Raji (cell line): ENCODE data around the gene HACE1.

Experiments used
- POLR2A ChIP-seq: IDR thresholded peaks from 2 replicates; pipeline ENCODE4 v1.6.1; 2011; ENCODE audit warnings: low read depth, low read length, control low read depth; ENCODE audit not compliant: insufficient read depth

HACE1 gene, protein sequence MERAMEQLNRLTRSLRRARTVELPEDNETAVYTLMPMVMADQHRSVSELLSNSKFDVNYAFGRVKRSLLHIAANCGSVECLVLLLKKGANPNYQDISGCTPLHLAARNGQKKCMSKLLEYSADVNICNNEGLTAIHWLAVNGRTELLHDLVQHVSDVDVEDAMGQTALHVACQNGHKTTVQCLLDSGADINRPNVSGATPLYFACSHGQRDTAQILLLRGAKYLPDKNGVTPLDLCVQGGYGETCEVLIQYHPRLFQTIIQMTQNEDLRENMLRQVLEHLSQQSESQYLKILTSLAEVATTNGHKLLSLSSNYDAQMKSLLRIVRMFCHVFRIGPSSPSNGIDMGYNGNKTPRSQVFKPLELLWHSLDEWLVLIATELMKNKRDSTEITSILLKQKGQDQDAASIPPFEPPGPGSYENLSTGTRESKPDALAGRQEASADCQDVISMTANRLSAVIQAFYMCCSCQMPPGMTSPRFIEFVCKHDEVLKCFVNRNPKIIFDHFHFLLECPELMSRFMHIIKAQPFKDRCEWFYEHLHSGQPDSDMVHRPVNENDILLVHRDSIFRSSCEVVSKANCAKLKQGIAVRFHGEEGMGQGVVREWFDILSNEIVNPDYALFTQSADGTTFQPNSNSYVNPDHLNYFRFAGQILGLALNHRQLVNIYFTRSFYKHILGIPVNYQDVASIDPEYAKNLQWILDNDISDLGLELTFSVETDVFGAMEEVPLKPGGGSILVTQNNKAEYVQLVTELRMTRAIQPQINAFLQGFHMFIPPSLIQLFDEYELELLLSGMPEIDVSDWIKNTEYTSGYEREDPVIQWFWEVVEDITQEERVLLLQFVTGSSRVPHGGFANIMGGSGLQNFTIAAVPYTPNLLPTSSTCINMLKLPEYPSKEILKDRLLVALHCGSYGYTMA

GRCh38 chr6:104859225-104860146 is at the start of gene HACE1:
TSS of gene HACE1 (minus strand) at chr6:104859919. CDS start at chr6:104859642, 277 bp downstream.
- peak; percentile 83 for TF ChIP-seq POLR2A

- no peak for TF ChIP-seq POLR2A
Measured at GRCh38 chr6:104908888-104909525, 49.3 kb upstream of the HACE1 start.

DNA sequence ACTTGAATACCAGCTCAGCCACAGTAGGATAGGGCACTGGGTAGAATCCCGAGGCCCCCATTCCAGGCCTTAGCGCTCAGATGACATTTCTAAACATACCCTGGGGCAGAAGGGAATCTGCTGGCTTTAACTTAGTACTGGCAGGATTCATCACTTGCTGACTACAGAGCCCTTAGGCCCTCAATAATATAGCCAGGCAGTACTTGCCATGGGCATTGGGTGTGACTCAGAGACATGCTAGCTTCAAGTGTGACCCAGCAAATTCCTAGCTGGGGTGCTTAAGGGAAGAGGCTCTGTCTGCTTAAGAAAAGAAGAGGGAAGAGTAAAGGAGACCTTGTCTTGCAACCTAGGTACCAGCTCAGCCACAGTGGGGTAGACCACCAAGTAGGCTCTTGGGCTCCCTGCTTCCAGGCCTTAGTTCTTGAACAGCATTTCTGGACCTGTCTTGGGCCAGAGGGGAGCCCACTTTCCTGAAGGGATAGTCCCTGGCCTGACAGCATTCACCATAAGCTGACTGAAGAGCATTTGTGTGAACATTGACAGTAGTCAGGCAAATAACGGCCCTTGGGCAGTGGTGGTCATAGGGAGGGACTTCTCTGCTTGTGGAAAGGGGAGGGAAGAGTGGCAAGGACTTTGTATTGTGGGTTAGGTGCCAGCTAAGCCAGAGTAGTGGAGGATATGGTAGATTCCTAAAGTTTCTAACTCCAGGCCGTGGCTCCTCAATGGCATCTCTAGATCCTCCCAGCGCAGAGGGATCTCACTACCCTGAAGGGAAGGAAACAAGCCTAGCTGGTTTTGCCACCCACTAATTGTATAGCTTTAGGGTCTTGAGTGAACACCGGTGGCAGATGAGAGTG is 48.5 kb upstream of the HACE1 start:
- TF ChIP-seq POLR2A = no peak

DNA sequence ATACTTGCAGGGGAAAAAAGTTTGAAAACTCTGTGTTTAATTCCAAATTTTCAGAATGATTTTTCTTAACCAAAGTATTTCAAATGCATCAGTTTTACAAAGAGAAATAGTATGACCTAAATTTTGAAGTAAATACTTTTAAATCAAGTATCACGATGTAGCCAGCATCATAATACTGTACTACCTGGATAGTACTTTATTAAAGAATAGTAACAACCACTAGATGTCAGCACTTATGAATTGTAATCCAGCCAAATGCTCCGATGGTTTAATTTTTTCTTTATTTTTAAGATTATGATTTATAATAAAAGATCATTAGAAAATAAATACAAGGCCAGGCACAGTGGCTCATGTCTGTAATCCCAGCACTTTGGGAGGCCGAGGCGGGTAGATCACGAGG is 37.2 kb upstream of the HACE1 start:
- no peak for TF ChIP-seq POLR2A

- no peak for TF ChIP-seq POLR2A
Measured at GRCh38 chr6:104888066-104888465, 28.3 kb upstream of the HACE1 start.

DNA sequence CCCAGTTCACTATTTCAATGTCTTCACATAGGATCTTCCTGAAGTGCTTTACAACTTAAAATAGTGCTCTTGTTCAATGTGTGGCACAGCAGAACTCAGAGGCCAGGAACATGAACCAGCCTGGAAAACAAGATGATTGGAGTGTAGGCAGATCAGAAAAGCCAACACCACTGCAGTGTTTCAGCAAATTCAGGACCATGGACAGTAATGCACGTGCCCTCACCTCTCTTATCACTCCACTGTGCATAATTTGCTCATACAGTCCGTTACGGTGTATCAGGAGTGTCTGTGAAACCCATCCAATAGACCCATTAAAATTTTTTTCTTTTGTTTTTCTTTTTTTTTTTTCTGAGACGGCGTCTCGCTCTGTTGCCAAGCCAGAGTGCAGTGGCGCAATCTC is 27.6 kb upstream of the HACE1 start:
- no peak for TF ChIP-seq POLR2A

DNA sequence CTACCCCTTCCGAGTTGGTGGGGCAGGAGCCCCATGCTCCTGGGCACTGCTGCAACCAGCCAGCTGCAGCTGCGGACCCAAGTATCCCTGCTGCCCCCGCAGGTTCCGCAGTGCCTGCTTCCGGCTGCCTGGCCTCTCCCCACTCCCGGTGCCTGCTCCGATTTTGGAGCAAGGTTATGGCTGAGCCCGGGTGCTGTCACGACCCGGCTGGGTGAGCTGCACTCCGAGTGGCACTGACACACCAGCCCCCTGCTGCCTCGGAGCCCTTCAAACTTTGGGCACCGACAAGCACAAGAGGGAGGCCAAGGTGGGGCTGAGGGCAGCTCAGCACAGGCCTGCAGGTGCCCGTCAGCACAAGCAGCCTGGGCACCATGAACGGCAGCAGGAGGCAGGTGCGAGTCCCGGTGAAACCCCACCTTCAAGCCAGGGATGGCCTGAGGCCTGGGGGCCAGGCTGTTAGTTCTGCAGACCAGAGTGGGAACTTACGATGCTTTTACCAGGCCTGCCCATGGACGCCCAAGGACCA is 25.9 kb upstream of the HACE1 start:
- no peak for TF ChIP-seq POLR2A

GRCh38 chr6:104884867-104885517 is 25.3 kb upstream of the HACE1 start:
- no peak for TF ChIP-seq POLR2A

DNA sequence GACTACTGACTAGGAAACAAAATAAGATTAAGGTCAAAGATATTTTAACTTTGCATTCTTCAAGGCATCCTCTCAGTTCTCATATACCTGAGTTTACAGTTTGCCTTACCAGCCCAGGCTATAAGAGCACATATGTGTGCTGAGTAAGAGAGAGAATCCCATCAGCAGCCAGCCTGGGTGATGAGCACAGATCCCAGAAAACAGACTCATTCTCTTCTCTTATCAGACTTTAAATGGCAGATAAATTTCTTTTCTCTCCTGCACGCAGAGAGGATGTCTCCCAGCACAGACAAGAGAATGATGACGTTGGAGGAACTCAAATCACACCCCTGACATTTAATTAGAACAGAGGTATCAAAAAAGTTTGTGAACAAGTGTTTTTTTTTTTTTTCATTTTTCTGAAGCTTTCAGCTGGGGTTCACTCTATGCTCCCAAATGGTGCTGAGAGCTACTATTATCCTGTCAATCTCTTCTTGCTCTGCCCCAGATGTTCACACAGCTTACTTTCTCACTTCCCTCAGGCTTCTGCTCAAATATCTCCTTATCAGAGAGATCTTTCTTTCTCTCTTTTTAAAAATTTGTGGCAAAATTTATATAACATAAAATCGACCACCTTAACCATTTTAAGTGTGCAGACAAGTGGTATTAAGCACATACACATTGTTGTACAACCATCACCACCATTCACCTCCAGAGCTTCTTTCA is 22.4 kb upstream of the HACE1 start:
- no peak for TF ChIP-seq POLR2A

DNA sequence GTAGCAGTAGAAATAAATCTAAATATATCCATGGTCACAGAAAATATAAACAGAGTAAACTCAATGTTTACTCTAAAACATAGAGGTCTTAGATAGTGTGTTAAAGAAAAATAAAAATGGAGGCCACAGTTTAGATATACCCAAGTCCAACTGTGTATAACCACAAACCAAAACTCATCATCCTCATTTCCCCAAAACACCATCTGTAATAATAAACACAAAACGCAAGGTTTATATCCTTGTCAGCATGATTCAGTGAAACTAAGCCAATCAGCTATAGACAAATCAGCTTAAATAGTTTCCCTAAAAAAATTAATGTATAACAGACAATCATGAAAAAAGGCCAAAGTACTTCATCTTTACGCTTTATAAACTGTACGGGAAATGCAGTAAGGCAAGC is 2.7 kb upstream of the HACE1 start:
- TF ChIP-seq POLR2A = no peak

GRCh38 chr6:104860221-104860620 is 502 bp upstream of the HACE1 start:
- TF ChIP-seq POLR2A = no peak

GRCh38 chr6:104858642-104859041 is 1.1 kb downstream of the HACE1 start:
- no peak for TF ChIP-seq POLR2A

- no peak for TF ChIP-seq POLR2A
Measured at GRCh38 chr6:104855507-104855906, 4.2 kb downstream of the HACE1 start.

DNA sequence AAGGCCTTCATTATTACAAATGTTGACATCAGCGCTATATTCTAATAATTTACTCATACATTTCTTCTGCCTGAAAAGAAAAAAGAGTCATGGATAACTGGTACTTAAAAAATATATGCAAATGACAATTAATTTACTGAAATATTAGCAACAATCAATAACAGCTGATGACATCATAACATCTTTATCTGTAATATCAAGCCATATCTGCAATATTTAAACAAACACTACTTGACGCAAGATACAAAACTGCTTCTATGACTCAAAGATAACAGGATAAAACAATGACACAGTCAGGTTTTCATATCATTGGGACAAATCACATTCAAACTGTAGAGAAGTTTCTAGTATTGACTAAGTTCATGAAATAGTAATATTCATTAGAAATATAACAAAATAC is 16.5 kb downstream of the HACE1 start:
- no peak for TF ChIP-seq POLR2A
